GM12878 (cell line): ENCODE data around the gene DKC1. TPM values are rescaled to one million over a fixed set of nuclear protein-coding genes. Genes with fewer than 3 reads are reported as not detected.
"Not testable (repeated sequence)": the region's sequence is repeated elsewhere in the genome, so short reads cannot be mapped to it uniquely, and the experiment has no call there.

Experiments used
- ATAC-seq: fragments of 200-7000 bp; cut with Tn5 transposase; 3 replicates; pipeline ENCODE4 v1.9.1; 2020; ENCODE audit warnings: mild to moderate bottlenecking, moderate library complexity
- BruUV-seq: library from RNA; stranded (reverse); fragments of 400-500 nt; replicated peaks from 2 replicates; lab custom pipeline; 2021; lab: Mats Ljungman, UMichigan
- CTCF ChIA-PET: fragments of 300-600 bp; sonication (Branson Sonifier 250); formaldehyde crosslinking; extraction: SDS; loops from one replicate; lab custom pipeline; 2021; ENCODE audit warnings: inconsistent platforms; lab: Yijun Ruan, JAX
- POLR2A ChIA-PET: fragments of 350-600 bp; formaldehyde crosslinking; extraction: SDS; loops from one replicate; lab custom pipeline; 2021; ENCODE audit warnings: inconsistent platforms; lab: Charles Lee
- RAD21 ChIA-PET: fragments of 300-600 bp; sonication (Branson Sonifier 250); formaldehyde crosslinking; loops from one replicate; lab custom pipeline; 2023; ENCODE audit warnings: antibody characterized with exemption; ENCODE audit not compliant: unreplicated experiment; lab: Charles Lee
- SMC1A ChIA-PET: fragments of 300-600 bp; sonication (Branson Sonifier 250); formaldehyde crosslinking; loops from one replicate; lab custom pipeline; 2023; ENCODE audit not compliant: unreplicated experiment, uncharacterized antibody; lab: Charles Lee
- DNase-seq: peaks from one replicate; pipeline ENCODE4 v3.0.0-alpha.2; 2011; ENCODE audit warnings: low read depth, low spot score
- FAIRE-seq: peaks from 3 replicates; lab custom pipeline; 2011; peaks lifted over from hg19 to GRCh38; lab: Jason Lieb, UNC
- H2AFZ ChIP-seq: 2 replicates; pipeline ENCODE4 v1.6.0; 2011; ENCODE audit warnings: low read depth, low read length, control low read depth; ENCODE audit not compliant: control insufficient read depth
- H3K27ac ChIP-seq: 2 replicates; pipeline ENCODE4 v1.5.1; 2011; ENCODE audit warnings: control low read depth; ENCODE audit not compliant: control insufficient read depth, insufficient read depth
- H3K27me3 ChIP-seq, 2 experiments: replicated peaks in 1 of 2; 2 replicates each; pipeline versions ENCODE4 v1.6.0 to v1.6.1; 2011; ENCODE audit warnings: low read length in 1 of 2; ENCODE audit not compliant: control insufficient read depth in 2 of 2, insufficient read depth in 2 of 2
- H3K36me3 ChIP-seq, 2 experiments: 2 replicates each; pipeline ENCODE4 v1.5.1; 2011; ENCODE audit warnings: low read length in 1 of 2; ENCODE audit not compliant: control insufficient read depth in 2 of 2, insufficient read depth in 2 of 2
- H3K4me1 ChIP-seq: 2 replicates; pipeline ENCODE4 v1.6.1; 2011; ENCODE audit warnings: mild to moderate bottlenecking, low read length, moderate library complexity, mixed read lengths; ENCODE audit not compliant: control insufficient read depth, insufficient read depth
- H3K4me2 ChIP-seq: 2 replicates; pipeline ENCODE4 v1.6.0; 2011; ENCODE audit warnings: control low read depth; ENCODE audit not compliant: control insufficient read depth, insufficient read depth
- H3K4me3 ChIP-seq: fragments of 200-600 bp; sonication (generic); 2 replicates; pipeline ENCODE4 v1.5.1; 2016
- H3K79me2 ChIP-seq: 2 replicates; pipeline ENCODE4 v1.6.0; 2011; ENCODE audit warnings: low read length; ENCODE audit not compliant: control insufficient read depth, insufficient read depth
- H3K9ac ChIP-seq: 2 replicates; pipeline ENCODE4 v1.8.0; 2011; ENCODE audit warnings: low read length, control low read depth, mixed read lengths; ENCODE audit not compliant: control insufficient read depth, insufficient read depth
- H3K9me3 ChIP-seq: replicated peaks from 3 replicates; pipeline ENCODE4 v1.5.1; 2011; ENCODE audit warnings: mild to moderate bottlenecking, low read length; ENCODE audit not compliant: control insufficient read depth, insufficient read depth
- H4K20me1 ChIP-seq: 2 replicates; pipeline ENCODE4 v1.6.0; 2011; ENCODE audit not compliant: control insufficient read depth, insufficient read depth
- CEBPZ ChIP-seq: fragments of 150-350 bp; IDR thresholded peaks from 2 replicates; pipeline ENCODE4 v1.6.1; 2016; ENCODE audit warnings: low read depth, low read length
- CHD4 ChIP-seq: fragments of 200-600 bp; sonication (generic); IDR thresholded peaks from 2 replicates; pipeline ENCODE4 v1.6.1; 2016; ENCODE audit warnings: mild to moderate bottlenecking
- MTA2 ChIP-seq: fragments of 450-650 bp; IDR thresholded peaks from 2 replicates; pipeline ENCODE4 v1.6.1; 2016; ENCODE audit warnings: low read depth, mild to moderate bottlenecking, moderate library complexity
- MTA3 ChIP-seq: IDR thresholded peaks from 2 replicates; pipeline ENCODE4 v1.6.1; 2012; ENCODE audit warnings: low read length, inconsistent platforms, borderline replicate concordance
- MYC ChIP-seq: IDR thresholded peaks from 2 replicates; pipeline ENCODE4 v1.6.1; 2011; ENCODE audit warnings: mild to moderate bottlenecking, low read length, moderate library complexity, inconsistent platforms; ENCODE audit not compliant: insufficient read depth, insufficient replicate concordance, insufficient read length, severe bottlenecking
- TCF7 ChIP-seq: IDR thresholded peaks from 2 replicates; pipeline ENCODE4 v1.6.1; 2014; ENCODE audit warnings: antibody characterized with exemption, borderline replicate concordance
- USF1 ChIP-seq: IDR thresholded peaks from 2 replicates; pipeline ENCODE4 v1.6.1; 2011; ENCODE audit warnings: borderline replicate concordance, low read depth, mild to moderate bottlenecking, moderate library complexity, mixed read lengths, low read length; ENCODE audit not compliant: insufficient read depth; ENCODE audit errors: extremely low read length
- ZSCAN29 ChIP-seq: fragments of 450-650 bp; IDR thresholded peaks from 2 replicates; pipeline ENCODE4 v1.6.1; 2017; ENCODE audit warnings: mild to moderate bottlenecking, moderate library complexity
- WGBS: methylation state at CpG from one replicate; pipeline ENCODE4 v1.1.6; 2016; ENCODE audit warnings: low lambda C conversion rate; ENCODE audit not compliant: insufficient replicate concordance, insufficient coverage; ENCODE audit errors: missing lambda C conversion rate; 5-methylcytosine and 5-hydroxymethylcytosine counted together
- in situ Hi-C: fragments of 300-500 bp; cut with MboI; formaldehyde crosslinking; loops from 9 replicates; pipeline ENCODE4 v1.14.3; 2018; ENCODE audit warnings: mixed read lengths
- intact Hi-C: fragments of 100-400 bp; cut with micrococcal nuclease; formaldehyde crosslinking; loops from one replicate; pipeline ENCODE4 v1.14.2; 2022; ENCODE audit not compliant: unreplicated experiment
- polyA plus RNA-seq, 11 experiments: library from polyadenylated mRNA; depleted of rRNA in 4 of 11; unstranded in 6 of 11; stranded (reverse) in 5 of 11; fragments of >200 nt; fragmentation: Nextera tagmentation in 4 of 11; fragmentation: Illumina TruSeq in 1 of 11; extraction: Ambion mirVana in 4 of 11; extraction: Trizol in 1 of 11; gene quantifications; 1 replicate in 1 of 11; 2 replicates in 10 of 11; pipeline versions ENCODE4 v1.2.1 to v1.2.3, GENCODE V29; 2011 to 2016; ENCODE audit warnings: inconsistent platforms in 2 of 11, missing spikeins in 2 of 11, low read depth in 1 of 11
- total RNA-seq, 4 experiments: library from RNA; depleted of rRNA in 3 of 4; stranded (reverse); fragments of >200 nt in 3 of 4; fragmentation: Illumina TruSeq in 1 of 4; extraction: Trizol in 1 of 4; gene quantifications; 2 replicates each; pipeline versions ENCODE4 v1.2.1 to v1.2.3, GENCODE V29; 2013 to 2021

DKC1 gene
- total and polyA plus RNA-seq, 10 of the 15 experiments (the other 5 are each of a cell fraction or from before 2014, with no cell fraction given): 70.1 to 159 (median 116) TPM

- SMC1A ChIA-PET: no interaction called here
- TF ChIP-seq CEBPZ: no peak
- no peak for TF ChIP-seq MTA2
- no peak for TF ChIP-seq CHD4
- no peak for TF ChIP-seq USF1
- no peak for TF ChIP-seq MYC
- no peak for TF ChIP-seq ZSCAN29
- no peak for TF ChIP-seq TCF7
- TF ChIP-seq MTA3: no peak
- TF ChIP-seq, all 136 proteins: peak for 0
- Histone ChIP-seq H3K79me2 (no peaks in the 10 kb centered on the region), H3K9me3 (no peaks in the 10 kb centered on the region), H2AFZ (no peak overlapping the region), H4K20me1 (no peaks in the 10 kb centered on the region), H3K36me3 (no peaks in the 10 kb centered on the region), H3K4me2 (no peak overlapping the region), H3K27ac (no peak overlapping the region), H3K4me1 (no peaks in the 10 kb centered on the region), H3K9ac (no peak overlapping the region), H3K27me3 (no peaks in the 10 kb centered on the region), H3K4me3 (no peak overlapping the region)
- ChIA-PET POLR2A (no interaction called here), CTCF (no interaction called here), RAD21 (no interaction called here)
- ATAC-seq: no peak
- intact Hi-C loops (no loop called here), in situ Hi-C loops (no loop called here)
- FAIRE-seq: no peak
- 48% methylated on average over 5 of the region's 5 CpGs for WGBS
- no TSS peak for BruUV-seq
- DNase-seq: no peak
Measured at GRCh38 chrX:154815274-154815818, 52.7 kb downstream of the DKC1 start.

GRCh38 chrX:154816326-154816898 lies 53.7 kb downstream of the DKC1 start:
- 51% methylated on average over 4 of the region's 4 CpGs for WGBS
- H3K79me2 ChIP-seq, intact Hi-C loops, H3K4me2 ChIP-seq, BruUV-seq, H3K9ac ChIP-seq, SMC1A ChIA-PET, H4K20me1 ChIP-seq, H3K27ac ChIP-seq, H3K27me3 ChIP-seq, H2AFZ ChIP-seq, RAD21 ChIA-PET, POLR2A ChIA-PET, H3K9me3 ChIP-seq, H3K36me3 ChIP-seq, in situ Hi-C loops, CTCF ChIA-PET, FAIRE-seq, H3K4me3 ChIP-seq, ATAC-seq, DNase-seq, H3K4me1 ChIP-seq: not testable (repeated sequence)
